A172 (cell line): ENCODE results near the gene TRPV2. TPM values are rescaled to one million over a fixed set of nuclear protein-coding genes. Genes with fewer than 3 reads are reported as not detected.
"Not testable (repeated sequence)": the region's sequence is repeated elsewhere in the genome, so short reads cannot be mapped to it uniquely, and the experiment has no call there.

Experiments
- DNase-seq: peaks from one replicate; pipeline ENCODE4 v3.0.0-alpha.2; 2015; ENCODE audit warnings: low spot score
- total RNA-seq: library from RNA; depleted of rRNA; stranded (reverse); fragments of >200 nt; shearing (Covaris generic); gene quantifications from 2 replicates; pipeline ENCODE4 v1.2.3, GENCODE V29; 2014

TRPV2 gene
- total RNA-seq, 1 experiment from 2014 or later, result not detected

DNA sequence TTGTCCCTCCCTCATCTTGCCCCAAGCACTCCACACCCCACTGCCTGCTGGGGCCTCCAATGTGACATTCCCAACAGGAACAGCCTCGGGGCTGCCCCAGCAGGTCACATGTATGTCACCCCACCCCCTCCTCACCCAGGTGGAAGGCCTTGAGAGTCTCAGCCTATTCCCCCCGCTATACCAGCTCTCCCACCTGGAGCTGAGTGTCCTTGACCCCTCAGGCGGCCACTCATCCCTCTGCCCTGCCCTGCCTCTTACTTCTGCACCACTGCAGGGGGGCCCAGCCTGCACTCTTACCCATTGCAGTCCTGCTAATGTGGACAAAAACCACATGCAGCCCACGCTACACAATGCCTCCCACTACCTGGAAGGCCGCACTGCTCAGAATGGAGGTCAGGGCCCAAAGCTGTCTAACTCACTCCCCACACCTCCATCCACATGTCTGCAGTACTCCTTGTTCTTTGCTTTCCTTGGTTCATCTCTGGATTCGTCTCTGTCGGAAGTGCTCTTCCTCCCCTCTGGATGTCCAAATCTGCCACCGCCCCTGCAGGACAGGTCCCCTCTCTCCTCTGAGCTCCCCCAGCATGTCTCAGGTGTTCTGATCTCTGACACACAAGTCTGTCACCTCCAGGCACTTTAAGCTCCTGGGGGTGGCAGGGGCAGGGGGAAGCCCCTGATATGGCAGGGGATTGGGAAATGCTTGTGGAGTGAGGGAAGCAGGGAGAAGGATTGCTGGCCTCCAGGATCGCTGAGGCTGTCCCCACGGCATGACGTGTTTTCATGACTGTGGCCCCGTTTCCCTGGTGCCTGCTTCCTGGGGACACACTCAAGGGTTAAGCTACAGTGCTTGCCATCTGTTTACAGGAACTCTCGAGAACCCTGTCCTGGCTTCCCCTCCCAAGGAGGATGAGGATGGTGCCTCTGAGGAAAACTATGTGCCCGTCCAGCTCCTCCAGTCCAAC lies 20.8 kb downstream of the TRPV2 start:
- DNase-seq, result no peak

DNA sequence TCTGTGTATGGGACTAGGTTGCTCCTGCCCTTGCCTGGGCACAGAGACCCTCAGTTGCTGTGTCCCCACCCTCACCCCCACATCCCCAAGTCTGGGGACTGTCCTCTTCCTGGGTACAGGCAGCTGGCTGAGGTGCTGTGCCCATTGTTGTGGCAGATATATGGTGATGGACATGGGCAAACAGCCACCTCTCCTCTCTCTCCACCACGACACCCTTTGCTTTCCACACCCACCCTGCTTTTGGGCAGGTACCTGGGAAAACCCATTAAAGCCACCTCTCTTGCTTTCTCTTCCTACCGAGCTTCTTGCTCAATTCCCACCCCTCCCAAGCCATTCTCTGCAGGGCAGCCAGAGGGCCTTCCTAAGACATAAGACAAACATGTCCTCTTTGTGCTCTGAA lies 21.7 kb downstream of the TRPV2 start:
- DNase-seq, result no peak

DNA sequence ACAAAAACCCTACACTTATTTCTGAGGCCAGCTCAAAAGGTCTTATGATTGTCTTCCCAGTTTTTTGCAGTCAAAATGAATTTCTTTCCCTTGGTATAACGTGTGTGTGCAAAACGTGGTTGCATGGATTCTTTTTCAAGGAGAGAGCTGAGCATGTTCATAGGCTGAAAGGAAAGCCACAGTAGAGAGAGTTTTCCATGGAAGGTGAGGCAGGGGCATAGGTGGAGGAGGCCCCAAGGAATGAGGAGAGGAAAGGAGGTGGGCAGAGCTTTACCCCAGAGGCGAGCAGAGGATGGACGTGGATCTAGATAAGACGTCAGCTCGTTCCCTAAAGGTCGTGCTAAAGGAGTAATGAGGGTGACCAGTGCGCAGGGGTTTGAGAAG lies 22.8 kb downstream of the TRPV2 start:
- DNase-seq, result no peak

DNA sequence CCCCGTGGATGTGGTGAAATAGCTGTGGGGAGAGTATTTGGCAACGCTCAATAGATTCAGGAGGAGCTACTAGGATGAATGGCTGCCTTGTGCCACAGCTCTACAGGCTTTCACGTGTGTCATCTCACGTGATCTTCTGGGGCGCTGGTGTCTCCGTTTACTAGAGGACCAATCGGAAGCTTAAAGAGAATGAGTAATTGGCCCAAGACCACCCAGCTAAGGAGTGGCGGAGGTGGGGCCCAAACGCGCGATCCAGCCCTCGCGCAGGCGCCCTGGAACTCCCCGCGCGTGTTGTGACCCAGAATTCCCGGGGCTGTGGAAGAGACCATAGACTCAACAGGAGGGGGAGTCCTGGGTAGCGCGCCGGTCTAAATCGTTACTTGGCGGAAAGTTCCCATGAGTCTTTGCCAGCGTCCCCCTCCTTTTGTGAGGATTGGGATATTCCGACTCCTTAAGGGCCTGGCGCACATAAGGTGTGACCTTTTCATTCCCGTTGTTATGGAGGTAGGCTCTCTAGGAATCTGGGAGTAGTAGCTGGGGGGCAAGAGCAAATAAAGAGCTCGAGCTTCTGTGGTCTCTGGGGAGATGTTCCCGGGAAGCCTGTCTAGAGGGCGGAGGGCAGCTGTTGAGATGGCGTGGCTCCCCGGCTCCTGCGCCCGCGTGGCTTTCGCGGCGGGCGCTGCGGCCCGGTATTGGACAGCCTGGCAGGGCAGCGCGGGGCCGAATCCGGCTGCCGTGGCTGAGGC lies 23.4 kb downstream of the TRPV2 start:
- peak; percentile 99 for DNase-seq

DNA sequence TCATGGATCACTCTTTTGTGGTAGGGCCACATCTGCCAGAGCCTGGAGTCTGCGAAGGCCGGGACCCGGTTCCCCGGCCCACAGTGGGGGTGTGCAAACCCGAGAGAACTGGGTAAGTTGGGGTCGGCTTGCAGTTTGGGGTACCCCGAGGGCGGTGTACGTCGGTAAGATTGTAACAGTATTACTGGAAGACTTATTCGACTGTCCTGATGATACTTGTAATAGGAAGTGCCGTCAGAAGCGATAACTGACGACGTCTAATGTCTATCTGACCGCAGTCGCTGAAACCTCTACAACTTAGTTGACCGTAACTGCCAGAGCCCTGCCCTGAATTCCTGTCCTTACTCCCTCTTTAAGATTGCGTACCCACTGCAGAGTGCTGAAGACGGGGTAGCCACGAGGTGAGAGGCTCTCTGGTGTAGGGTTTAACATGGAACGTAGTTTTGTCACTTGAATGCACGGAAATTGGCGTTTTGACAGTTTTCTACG lies 24.0 kb downstream of the TRPV2 start:
- DNase-seq, result no peak

DNA sequence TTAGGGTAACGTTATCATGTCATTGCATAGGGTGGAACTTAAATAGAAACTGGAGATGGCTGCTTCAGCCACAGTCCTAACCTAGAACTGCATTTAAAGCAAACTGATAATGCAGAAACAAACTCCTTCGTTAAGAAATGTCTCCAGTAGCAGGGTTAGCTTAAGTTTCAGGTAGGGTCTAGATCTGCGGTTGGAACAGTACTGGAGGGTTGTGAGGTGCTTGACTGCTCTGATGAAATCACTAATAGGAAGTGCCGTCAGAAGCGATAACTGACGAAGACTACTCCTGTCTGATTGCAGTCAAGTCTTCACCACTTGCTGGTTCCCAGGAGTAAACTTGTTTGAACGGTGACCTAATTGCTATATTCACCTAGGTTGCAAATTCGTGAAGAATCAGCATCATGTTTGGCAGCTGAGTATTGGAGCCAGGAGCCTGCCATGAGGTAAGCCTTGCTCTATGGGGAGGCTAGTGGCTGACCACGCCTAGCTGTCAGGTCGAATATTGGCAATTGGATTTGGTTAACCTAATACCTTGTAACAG lies 24.5 kb downstream of the TRPV2 start:
- DNase-seq, result no peak

DNA sequence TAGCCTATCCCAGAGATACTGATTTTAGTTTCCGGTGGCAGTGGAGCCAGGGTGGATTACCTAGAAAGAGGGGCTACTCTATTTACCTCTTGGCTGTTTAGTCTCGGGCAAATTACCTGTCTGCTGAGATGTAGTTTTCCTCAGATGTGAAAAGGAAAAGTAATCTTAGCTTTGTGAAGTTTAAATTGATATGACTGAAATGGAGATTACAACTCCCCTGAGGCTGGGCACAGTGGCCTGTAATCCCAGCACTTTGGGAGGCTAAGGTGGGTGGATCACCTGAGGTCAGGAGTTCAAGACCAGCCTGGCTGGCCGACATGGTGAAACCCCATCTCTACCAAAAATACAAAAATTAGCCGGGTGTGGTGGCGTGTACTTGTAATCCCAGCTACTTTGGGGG lies 25.0 kb downstream of the TRPV2 start:
- DNase-seq, result not testable (repeated sequence)

DNA sequence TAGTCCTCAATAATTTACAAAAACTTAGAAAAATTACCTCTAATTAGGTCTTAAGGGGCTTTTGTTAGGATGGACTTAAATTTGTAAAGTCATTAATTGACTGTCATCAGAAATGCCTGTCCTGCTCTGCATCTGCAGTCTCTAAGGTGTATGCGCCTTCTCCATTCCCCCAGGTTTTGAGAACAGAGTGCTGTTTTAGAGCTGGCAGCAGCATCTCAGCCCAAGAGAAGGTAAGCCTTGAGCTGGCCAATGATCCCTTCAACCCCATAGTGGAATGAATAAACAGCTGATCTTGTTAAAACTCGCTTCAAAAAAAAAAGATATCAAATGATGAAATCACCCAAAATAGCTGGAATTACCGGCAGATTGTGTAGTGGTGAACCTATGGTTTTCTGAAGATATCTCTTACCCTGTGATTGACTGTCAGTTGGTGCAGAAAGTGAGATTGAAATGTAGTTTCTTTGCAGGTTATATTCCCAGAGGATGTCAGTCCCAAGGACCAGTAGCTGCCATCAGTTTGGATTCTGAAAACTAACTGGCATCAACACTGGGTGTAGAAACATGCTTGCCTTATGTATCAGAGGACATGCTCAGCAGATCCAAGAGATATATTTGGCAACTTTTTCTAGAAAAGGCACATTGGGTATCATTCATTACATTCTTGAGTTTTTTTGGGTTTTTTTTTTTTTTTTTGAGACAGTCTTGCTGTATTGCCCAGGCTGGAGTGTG lies 25.7 kb downstream of the TRPV2 start:
- no peak for DNase-seq

DNA sequence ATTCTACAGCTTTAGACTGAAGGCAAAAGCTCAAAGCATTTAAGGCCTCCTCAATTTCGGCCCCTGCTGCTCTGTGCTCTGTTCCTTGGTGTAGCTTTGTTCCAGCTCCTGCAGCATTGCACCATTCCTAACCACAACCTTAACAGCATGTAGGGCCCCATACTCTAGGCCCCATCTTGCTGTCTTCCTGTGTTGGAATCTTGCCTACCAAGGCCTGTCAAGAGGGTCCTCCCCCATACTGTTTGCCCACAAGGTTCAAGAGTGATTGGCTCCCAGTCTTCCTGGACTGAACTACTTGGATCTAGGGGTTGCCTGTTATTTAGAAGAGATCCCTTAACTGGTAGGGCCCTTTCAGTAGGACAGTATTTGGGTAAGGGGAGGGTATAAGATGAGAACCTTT lies 26.8 kb downstream of the TRPV2 start:
- DNase-seq, result no peak

DNA sequence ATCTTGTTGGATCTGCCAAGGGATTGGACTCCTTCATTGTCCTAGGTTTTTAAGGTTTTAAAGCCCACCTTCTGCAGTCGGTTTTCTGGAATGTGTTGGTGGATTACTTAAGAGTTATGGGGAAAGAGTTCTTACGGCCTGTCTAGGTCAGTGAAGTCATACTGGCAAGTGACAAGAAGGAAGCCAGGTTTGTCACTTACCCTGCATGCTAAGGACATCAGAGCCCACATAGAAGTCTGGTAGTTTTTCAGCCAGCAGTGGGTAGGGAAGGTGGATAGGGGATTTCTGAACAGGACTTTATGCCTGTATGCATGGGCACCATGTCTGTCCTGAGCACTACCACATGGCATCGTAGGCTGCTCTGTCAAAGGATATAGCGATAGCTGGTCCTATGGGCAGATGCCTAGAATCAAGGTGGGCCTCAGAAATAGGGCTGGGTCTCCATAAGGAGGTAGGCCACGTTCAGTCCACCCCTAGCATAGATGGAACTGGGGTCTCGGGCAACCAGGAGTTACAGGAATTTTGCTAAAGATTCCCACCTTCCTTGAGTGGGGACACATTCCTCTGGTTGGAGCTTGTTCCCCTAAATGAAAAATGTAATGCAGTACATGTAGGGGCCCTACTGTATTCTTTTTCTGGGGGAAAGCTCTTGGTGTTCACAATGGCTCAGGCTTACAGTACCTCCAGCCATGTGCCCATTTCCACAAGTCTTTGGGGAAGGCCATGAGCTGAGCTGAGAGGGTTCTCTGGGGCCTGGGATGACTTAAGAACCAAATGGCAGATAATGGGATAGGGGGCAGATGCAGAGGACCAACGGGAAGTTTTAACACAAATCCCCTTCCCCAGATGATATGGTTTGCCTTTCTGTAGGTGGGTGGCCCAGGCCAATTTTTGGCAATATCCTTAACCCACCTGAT lies 27.5 kb downstream of the TRPV2 start:
- no peak for DNase-seq

DNA sequence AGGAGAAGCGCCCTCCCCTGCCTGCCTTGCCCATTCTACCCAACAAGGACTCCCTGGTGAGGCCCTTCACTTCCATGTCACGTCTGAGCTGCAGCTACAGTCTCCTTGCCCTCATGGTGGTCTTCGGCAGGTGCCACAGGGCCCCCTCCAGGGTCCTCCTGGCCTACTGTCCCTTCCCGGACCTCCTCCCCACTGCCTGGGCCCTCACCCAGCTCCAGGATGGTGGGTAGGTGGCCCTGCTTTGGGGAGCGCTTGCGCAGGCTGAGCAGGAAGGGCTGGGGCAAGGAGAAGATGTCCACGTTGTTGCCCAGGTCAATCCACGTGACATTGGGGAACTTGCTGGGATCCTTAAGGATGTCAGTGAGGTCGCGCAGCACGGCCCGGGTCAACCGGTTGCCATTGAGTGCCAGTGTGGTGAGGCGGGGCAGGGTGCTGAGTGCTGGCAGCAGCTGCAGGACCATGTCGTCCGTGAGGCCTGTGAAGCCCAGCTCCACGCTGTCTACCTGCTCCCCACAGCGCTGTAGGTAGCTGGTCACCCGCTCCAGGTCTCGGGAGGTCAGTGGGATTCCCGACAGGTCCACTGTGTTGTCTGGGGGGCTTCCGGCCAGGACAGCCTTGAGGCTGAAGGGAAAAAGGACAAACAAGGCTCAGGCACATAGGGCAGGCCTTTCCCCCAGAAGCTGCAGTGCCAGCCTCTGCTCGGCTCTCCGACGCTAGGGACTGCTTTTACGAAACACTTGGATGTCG lies 28.3 kb downstream of the TRPV2 start:
- no peak for DNase-seq

DNA sequence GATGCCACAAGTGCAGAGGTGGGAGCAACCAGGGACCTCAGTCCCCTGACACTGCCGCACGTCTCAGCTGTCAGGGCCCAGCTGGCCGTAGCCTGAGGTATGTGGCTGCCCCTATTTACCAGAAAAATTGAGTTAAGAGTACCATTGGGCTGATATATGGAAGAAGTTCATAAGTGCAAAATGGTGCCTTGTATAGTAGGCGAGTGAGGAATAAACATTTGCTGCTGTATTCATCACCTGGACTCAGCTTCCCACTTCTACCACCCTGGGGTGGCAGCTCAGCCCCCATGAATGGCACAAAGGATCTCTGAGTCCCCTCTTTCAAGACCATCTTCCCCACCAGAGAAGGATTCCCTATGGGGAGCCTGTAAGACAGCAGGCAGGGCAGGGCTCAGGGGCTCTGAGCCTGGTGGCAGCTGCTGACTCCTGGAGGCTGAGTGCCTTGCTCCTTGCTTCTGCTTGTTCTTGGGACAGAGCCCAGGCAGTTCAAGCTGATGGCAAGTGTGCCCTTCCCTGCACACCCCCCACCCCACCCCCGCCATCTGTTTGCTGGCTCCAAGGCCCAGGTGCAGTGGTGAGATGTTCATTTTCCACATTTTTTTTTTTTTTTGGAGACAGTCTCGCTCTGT lies 29.0 kb downstream of the TRPV2 start:
- no peak for DNase-seq

DNA sequence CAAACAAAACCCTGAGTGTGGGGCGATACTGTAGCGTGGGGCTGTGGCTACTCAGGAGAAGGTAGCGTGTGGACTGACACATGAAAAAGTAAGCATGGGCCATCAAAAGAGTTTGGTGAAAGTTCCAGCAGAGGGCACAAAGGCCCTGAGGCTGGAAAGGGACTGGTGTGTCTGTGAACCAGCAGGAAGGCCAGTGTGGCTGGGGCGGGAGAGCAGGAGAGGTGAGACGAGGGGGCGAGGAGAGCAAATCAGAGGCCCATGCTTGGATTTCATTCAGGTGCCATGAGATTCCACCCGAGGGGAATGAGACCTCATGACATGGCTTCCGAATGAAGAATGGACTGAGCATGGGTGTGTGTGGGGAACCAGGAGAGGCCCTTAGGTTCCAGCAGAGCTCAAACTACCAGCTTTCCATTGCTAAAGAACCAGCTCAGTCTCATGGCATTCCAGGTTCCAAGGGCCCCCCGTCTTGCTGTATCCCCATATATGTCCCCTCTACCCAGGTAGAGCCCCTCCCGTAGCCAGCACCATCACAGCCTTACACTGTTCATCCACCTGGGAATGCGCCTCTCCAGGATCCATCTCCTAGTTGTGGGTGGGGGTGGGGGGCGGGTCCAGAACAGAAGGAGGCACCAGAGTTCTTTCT lies 31.1 kb downstream of the TRPV2 start:
- DNase-seq, result no peak

DNA sequence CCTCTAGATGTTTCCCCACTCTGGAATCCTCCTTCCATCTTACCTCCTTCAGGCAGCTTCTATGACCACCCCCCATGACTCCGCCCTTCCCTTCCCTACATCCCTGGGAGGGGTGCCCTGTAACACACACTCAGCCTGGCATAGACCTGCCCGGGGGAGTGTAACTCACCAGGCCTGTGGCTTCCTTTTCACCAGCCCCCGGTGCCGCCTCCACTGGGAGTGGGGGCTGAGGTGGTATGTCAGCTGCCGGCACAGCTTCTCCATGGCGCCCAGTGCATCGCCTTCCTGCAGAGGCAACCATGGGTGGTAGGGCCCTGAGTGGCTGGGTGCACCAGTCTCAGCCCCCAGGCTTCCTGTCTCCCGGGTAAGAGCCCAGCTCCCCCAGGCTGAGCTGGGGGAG lies 32.3 kb downstream of the TRPV2 start:
- no peak for DNase-seq

DNA sequence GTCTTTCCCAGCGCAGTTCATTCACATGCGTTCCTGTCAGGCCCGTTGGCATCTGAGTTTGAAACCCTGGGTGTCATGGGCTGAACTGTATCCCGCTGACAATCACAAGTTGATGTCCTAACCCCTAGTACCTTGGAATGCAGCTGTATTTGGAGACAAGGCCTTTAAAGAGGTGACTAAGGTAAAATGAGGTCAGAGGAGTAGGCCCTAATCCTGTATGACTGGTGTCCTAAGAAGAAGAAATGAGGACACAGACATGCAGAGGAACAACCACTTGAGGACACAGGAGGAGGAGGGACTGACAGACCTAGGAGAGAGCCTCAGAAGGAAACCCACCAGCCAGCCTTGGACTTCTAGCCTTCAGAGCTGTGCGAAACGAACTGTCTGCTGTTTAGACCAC lies 33.1 kb downstream of the TRPV2 start:
- no peak for DNase-seq

DNA sequence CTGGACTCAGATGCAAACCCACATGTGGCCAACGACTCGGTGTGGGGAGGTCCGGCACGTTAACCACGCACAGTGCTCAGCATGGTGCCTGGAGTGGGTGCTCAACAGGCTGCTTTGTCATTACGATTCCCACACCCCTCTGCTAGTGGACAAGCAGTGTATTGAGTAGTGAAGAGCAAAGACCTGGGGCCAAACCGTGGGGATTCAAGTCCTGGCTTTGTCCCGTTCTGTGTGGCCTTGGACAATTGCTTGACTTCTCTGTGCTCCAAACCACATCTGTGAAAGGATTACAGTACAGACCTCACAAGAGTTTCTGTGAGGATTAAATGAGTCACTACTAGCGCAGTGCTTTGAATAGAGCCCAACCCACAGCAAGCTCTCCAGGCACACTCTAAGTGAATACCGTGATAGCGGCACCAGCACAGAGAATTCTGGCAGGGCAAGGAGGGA lies 33.8 kb downstream of the TRPV2 start:
- DNase-seq, result no peak

DNA sequence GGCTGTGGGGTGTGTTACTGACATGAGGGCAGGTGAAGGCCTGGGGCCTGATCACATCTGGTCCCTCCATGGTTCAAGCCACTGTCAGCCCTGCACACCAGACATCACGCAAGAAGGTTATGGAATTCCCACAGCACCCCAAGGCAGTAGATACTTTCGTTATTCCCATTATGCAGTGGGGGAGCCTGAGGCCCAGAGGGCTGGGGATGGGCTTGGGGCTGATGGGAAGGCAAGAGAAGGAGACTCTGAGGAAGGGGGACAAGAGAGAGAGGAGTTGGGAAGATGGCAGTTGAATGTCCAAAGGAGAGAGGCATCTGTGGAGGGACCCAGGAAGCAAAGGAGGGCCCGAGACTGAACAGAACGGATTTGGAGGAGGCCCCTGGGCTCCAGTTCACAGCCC lies 34.7 kb downstream of the TRPV2 start:
- no peak for DNase-seq

DNA sequence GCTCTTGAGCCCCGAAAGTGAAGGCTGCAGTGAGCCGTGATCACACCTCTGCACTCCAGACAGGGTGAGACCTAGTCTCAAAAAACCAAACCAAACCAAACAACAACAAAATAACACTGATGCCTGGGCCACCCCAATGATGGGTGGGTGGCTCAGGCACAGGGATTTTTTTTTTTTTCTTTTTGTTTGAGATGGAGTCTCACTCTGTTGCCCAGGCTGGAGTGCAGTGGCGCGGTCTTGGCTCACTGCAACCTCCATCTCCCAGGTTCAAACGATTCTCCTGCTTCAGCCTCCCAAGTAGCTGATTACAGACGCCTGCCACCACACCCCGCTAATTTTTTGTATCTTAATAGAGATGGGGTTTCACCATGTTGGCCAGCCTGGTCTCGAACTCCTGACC lies 36.9 kb downstream of the TRPV2 start:
- not testable (repeated sequence) for DNase-seq

DNA sequence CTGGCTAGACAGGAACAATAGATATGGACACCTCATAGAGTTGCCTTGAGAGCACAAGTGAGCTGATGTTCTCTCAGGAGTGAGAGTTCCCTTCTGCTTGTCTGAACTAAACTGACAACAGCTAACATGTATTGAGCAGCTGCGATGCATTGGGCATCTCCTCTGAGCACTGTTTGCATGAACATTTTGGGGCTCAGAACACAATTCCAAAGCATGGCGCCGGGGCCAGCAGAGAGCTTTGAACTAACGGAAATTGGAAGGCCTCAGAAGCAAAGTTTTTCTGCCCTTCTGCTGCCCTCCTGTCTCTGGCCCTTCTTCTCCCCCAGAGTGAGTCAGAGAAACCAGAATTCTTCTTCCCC lies 38.1 kb downstream of the TRPV2 start:
- DNase-seq, result no peak
